GM06990 (cell line): ENCODE measurements around the gene TAF5L.

ENCODE experiments used
- DNase-seq: peaks from one replicate; pipeline ENCODE4 v3.0.0-alpha.2; 2011; ENCODE audit not compliant: insufficient read length; ENCODE audit errors: extremely low read depth
- H3K27me3 ChIP-seq: replicated peaks from 2 replicates; pipeline ENCODE4 v1.6.0; 2011; ENCODE audit warnings: low read length; ENCODE audit not compliant: control insufficient read depth, insufficient read depth
- H3K36me3 ChIP-seq: 2 replicates; pipeline ENCODE4 v1.5.1; 2011; ENCODE audit warnings: low read length; ENCODE audit not compliant: control insufficient read depth, insufficient read depth
- H3K4me3 ChIP-seq: replicated peaks from 2 replicates; pipeline ENCODE4 v1.5.1; 2011; ENCODE audit warnings: low read depth, mild to moderate bottlenecking, control low read depth, low read length
- CTCF ChIP-seq: IDR thresholded peaks from 2 replicates; pipeline ENCODE4 v1.5.1; 2011; ENCODE audit warnings: low read length, control low read depth, mild to moderate bottlenecking, inconsistent platforms; ENCODE audit not compliant: insufficient read depth, poor library complexity, severe bottlenecking

Gene TAF5L

DNA sequence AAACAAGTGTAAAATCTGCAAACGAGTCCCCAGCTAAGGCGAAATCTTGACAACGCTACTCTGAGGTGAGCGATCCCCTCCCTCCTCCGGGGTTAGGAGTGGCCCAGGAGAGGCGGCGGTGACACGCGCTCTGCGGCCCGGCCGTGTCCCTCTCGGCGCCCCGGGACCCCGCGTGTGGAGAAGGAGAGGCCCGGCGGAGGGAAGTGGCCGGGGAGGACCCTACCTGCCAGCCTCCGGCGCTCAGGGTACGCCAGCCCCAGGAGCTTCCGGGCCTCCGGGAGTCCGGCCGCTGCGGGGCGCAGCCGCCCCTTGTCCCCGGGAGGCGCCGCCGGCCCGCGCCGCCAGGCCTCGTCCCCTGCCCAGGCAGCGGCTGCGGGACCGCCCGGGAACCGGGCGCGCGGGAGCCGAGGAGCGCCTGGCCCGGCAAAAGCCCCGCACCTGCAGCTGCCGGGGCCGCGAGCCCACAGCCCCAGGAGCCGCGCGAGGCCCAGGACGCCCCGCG lies 68.0 kb downstream of the TAF5L start:
- Histone ChIP-seq H3K4me3 (peak overlapping the region; percentile 82), H3K27me3 (no peaks in the 10 kb centered on the region), H3K36me3 (peaks cover 2% of the 10 kb centered on the region; the same call in 1 of the 2 replicates)
- DNase-seq: peak; percentile 73
- peak; percentile 4 for TF ChIP-seq CTCF

GRCh38 chr1:229557200-229557850 lies 68.6 kb downstream of the TAF5L start:
- Histone ChIP-seq H3K36me3 (peaks cover 2% of the 10 kb centered on the region; the same call in 1 of the 2 replicates), H3K27me3 (no peaks in the 10 kb centered on the region), H3K4me3 (peak overlapping the region; percentile 82)
- no peak for TF ChIP-seq CTCF
- no peak for DNase-seq

DNA sequence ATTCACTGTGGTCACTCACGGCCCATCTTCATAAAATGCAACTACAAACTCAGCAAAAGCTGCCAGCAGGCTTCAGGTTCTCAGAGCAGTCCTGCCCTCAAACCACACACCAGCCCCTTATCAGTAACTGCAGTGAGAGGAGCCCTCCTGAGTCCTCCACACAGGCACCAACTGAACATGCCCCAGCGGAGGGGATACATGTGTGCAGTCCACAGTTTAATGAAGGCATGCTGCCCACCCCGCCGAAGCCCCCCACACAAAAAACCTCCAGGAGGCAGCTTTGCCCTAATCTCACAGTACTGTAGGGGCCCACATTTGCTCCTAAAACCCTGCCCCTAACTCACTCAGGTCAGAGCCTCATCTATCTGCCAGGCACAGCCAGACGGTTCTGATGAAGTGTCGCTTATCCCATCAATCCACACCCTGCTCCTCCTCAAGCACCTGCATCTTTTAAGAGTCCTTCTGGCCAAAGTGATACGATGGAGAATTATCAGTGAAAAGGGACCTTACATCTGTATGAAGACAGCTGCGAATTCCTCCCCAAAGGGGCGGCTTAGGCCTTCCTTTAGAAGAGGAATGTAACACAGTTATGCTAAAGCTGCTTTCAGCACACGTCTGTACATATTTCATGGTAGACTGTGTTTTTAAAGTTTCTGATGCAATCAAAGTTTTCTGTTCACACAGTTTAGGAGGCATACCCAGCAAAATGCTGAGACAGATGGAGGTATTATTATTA lies 70.9 kb downstream of the TAF5L start:
- DNase-seq: no peak
- no peak for TF ChIP-seq CTCF
- H3K27me3 ChIP-seq: no peaks in the 10 kb centered on the region
- H3K36me3 ChIP-seq: peaks cover 2% of the 10 kb centered on the region; the same call in 1 of the 2 replicates
- no peak overlapping the region for H3K4me3 ChIP-seq

GRCh38 chr1:229553621-229554130 lies 72.2 kb downstream of the TAF5L start:
- DNase-seq: no peak
- Histone ChIP-seq H3K27me3 (no peaks in the 10 kb centered on the region), H3K4me3 (no peak overlapping the region), H3K36me3 (peaks cover 2% of the 10 kb centered on the region; the same call in 1 of the 2 replicates)
- no peak for TF ChIP-seq CTCF

DNA sequence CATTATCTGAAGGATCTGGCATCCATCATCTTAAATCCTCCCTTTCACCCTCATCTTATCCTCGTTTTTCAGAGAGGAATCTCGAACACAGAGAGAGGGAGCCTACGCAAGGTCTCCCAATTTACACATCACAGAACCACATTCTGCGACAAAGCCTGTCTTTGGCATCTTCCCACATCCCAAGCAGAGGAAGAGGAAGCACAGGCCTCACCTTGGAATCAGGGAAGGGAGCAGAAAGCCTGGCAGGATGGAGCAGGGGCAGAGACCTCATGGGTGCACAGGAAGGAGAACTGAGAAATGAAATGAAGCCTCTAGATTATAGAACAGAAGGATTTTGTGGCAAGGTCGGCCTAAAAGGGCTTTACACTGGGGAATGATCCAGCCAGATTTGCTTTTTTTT lies 73.2 kb downstream of the TAF5L start:
- no peak for DNase-seq
- no peak for TF ChIP-seq CTCF
- H3K36me3 ChIP-seq: peaks cover 3% of the 10 kb centered on the region
- no peak overlapping the region for H3K4me3 ChIP-seq
- H3K27me3 ChIP-seq: no peaks in the 10 kb centered on the region
